RPMI8226 (cell line): Measurements from ENCODE around the gene CNNM2.
A peak's percentile ranks its signal among the peaks of the same experiment; 100 is the strongest.

Experiments used
- DNase-seq: peaks from one replicate; pipeline ENCODE4 v3.0.0-alpha.2; 2015

CNNM2 gene

GRCh38 chr10:102917962-102918816 lies at the start of gene CNNM2:
TSS of gene CNNM2 (plus strand) at chr10:102918294. CDS start at chr10:102918481, 187 bp downstream.
- DNase-seq, result peak; percentile 98

- no peak for DNase-seq
Observed at GRCh38 chr10:102868911-102869257, 49.2 kb upstream of the CNNM2 start.

GRCh38 chr10:102869258-102870198 lies 48.6 kb upstream of the CNNM2 start, which contains the start of gene AS3MT:
TSS of gene AS3MT (plus strand) at chr10:102869470. CDS start at chr10:102869593, 123 bp downstream.
- no peak for DNase-seq

GRCh38 chr10:102870221-102870620 lies 47.9 kb upstream of the CNNM2 start:
- no peak for DNase-seq

GRCh38 chr10:102872163-102872562 lies 45.9 kb upstream of the CNNM2 start:
- no peak for DNase-seq

- no peak for DNase-seq
Observed at GRCh38 chr10:102876747-102877153, 41.3 kb upstream of the CNNM2 start.

- no peak for DNase-seq
Observed at GRCh38 chr10:102878629-102879028, 39.5 kb upstream of the CNNM2 start.

- no peak for DNase-seq
Observed at GRCh38 chr10:102880256-102880655, 37.8 kb upstream of the CNNM2 start.

- no peak for DNase-seq
Observed at GRCh38 chr10:102888048-102888447, 30.0 kb upstream of the CNNM2 start.

GRCh38 chr10:102894466-102895213 lies 23.5 kb upstream of the CNNM2 start:
- no peak for DNase-seq

GRCh38 chr10:102900006-102900405 lies 18.1 kb upstream of the CNNM2 start:
- no peak for DNase-seq

GRCh38 chr10:102904346-102904745 lies 13.7 kb upstream of the CNNM2 start:
- DNase-seq, result no peak

GRCh38 chr10:102906507-102906906 lies 11.6 kb upstream of the CNNM2 start:
- DNase-seq, result no peak

- no peak for DNase-seq
Observed at GRCh38 chr10:102914781-102915180, 3.3 kb upstream of the CNNM2 start.

- no peak for DNase-seq
Observed at GRCh38 chr10:102916173-102916572, 1.9 kb upstream of the CNNM2 start.

GRCh38 chr10:102917314-102917961 lies 656 bp upstream of the CNNM2 start:
- peak; percentile 81 for DNase-seq

GRCh38 chr10:102918817-102919245 lies 737 bp downstream of the CNNM2 start:
- peak; percentile 14 for DNase-seq

- no peak for DNase-seq
Observed at GRCh38 chr10:102919246-102919959, 1.3 kb downstream of the CNNM2 start.

- no peak for DNase-seq
Observed at GRCh38 chr10:102919992-102920739, 2.1 kb downstream of the CNNM2 start.

GRCh38 chr10:102923601-102924000 lies 5.5 kb downstream of the CNNM2 start:
- no peak for DNase-seq

- DNase-seq, result no peak
Observed at GRCh38 chr10:102926842-102927241, 8.7 kb downstream of the CNNM2 start.
